ACC112 (cell line): ENCODE results near the gene SLC2A2.

Source experiments
- H2AFZ ChIP-seq: fragments of 200-600 bp; sonication (generic); one replicate; pipeline ENCODE4 v1.6.0; 2017; ENCODE audit warnings: antibody characterized with exemption, low read length; ENCODE audit not compliant: unreplicated experiment
- H3K27ac ChIP-seq: fragments of 200-600 bp; sonication (generic); 2 replicates; pipeline ENCODE4 v1.5.1; 2014; ENCODE audit warnings: low read depth, mild to moderate bottlenecking, antibody characterized with exemption, low read length, moderate library complexity
- H3K27me3 ChIP-seq: fragments of 200-600 bp; sonication (generic); 2 replicates; pipeline ENCODE4 v1.6.1; 2014; ENCODE audit warnings: mild to moderate bottlenecking, antibody characterized with exemption, low read length, moderate library complexity, mixed read lengths; ENCODE audit not compliant: insufficient read depth
- H3K36me3 ChIP-seq: fragments of 200-600 bp; sonication (generic); 2 replicates; pipeline ENCODE4 v1.6.1; 2016; ENCODE audit warnings: mild to moderate bottlenecking, antibody characterized with exemption, low read length, moderate library complexity, mixed read lengths; ENCODE audit not compliant: insufficient read depth
- H3K4me1 ChIP-seq: fragments of 200-600 bp; sonication (generic); one replicate; pipeline ENCODE4 v1.6.1; 2016; ENCODE audit warnings: low read length, mixed read lengths; ENCODE audit not compliant: insufficient read depth, unreplicated experiment, control insufficient read depth
- H3K4me3 ChIP-seq: fragments of 200-600 bp; sonication (generic); 2 replicates; pipeline ENCODE4 v1.5.1; 2014; ENCODE audit warnings: mild to moderate bottlenecking, low read depth, low read length
- H3K79me2 ChIP-seq: fragments of 200-600 bp; sonication (generic); one replicate; pipeline ENCODE4 v1.6.0; 2016; ENCODE audit warnings: low read length; ENCODE audit not compliant: control insufficient read depth, unreplicated experiment, insufficient read depth

Gene SLC2A2

DNA sequence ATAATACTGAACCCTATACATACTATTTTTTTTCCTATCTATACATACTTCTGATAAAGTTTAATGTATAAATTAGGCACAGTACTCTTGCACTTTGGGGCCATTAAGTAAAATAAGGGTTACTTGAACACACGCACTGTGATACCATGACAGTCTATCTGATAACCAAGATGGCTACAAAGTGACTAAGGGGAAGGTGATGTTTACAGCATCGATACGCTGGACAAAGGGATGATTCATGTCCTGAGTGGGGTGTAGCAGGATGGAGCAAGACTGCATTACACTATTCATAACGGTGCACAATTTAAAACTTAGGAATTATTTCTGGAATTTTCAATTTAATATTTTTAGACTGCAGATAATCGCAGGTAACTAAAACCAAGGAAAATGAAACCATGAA is 30.0 kb upstream of the SLC2A2 start:
- H3K4me3 ChIP-seq = no peak overlapping the region
- H3K4me1 ChIP-seq = peaks cover 39% of the 10 kb centered on the region
- H3K27me3 ChIP-seq = no peaks in the 10 kb centered on the region
- H2AFZ ChIP-seq = peak overlapping the region; percentile 17
- H3K79me2 ChIP-seq = no peaks in the 10 kb centered on the region
- no peaks in the 10 kb centered on the region for H3K36me3 ChIP-seq
- H3K27ac ChIP-seq = peak overlapping the region; percentile 76

DNA sequence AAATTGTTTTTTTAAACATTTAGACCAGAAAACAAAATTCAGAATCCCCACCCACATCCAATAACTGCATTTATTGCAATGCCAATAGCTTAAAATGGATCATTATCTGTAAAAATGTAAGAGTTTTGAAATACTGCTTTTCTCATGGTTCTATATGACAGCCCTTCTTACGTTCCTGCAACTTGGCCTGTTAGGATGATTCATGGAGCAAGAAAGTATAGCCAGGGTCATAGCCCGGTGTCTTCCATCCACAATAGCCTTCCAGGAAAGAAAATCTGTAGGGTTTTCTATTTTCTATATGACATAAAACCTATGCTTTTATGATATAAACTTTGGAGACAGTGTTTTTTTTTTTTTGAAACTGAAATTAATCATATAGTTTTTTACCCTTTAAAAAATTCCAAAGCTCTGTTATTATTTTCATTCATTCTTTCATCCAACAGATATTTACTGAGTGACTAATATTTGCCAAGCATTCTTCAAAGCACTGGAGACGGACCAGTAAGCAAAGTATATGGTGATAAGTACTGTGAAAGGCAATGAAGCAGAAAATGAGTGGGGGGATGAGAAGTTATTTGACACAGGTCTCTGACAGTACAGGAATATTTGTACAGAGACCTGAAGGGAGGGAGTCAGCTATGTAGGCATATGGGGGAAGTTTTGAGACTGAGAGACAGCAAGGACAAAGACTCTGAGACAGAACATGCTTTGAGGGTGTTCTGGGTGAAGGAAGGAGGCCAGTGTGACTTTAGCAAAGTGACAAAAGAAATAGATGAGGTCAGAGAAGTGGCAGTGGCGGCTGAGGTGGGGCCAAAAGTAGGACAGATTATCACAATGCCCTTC is 29.0 kb upstream of the SLC2A2 start:
- no peaks in the 10 kb centered on the region for H3K36me3 ChIP-seq
- H3K4me1 ChIP-seq = peaks cover 39% of the 10 kb centered on the region
- H3K4me3 ChIP-seq = peak overlapping the region; percentile 7; the same call in 1 of the 2 replicates
- peak overlapping the region; percentile 17 for H2AFZ ChIP-seq
- peak overlapping the region; percentile 76 for H3K27ac ChIP-seq
- no peaks in the 10 kb centered on the region for H3K79me2 ChIP-seq
- H3K27me3 ChIP-seq = no peaks in the 10 kb centered on the region

DNA sequence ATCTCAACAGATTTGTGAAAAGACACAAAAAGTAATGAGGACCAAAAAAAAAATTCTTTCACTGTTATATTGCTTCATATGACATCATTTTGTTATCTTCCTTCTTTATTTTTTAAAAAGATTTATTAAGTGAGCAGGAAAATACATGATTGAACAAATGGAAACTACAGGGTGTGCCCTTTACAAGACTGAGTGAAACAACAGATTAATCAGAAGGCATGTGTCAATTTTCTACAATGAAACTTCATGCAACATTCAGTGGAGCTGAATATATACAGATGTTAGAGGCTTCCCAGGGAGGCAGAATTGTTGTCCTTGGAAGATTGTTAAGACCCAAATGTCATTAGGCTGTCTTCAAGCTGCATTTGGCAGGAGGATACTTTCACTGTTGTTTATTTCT is 28.4 kb upstream of the SLC2A2 start:
- Histone ChIP-seq H2AFZ (no peak overlapping the region), H3K27ac (peak overlapping the region; percentile 76), H3K79me2 (no peaks in the 10 kb centered on the region), H3K4me3 (peak overlapping the region; percentile 7; the same call in 1 of the 2 replicates), H3K36me3 (no peaks in the 10 kb centered on the region), H3K27me3 (no peaks in the 10 kb centered on the region), H3K4me1 (peaks cover 43% of the 10 kb centered on the region)

DNA sequence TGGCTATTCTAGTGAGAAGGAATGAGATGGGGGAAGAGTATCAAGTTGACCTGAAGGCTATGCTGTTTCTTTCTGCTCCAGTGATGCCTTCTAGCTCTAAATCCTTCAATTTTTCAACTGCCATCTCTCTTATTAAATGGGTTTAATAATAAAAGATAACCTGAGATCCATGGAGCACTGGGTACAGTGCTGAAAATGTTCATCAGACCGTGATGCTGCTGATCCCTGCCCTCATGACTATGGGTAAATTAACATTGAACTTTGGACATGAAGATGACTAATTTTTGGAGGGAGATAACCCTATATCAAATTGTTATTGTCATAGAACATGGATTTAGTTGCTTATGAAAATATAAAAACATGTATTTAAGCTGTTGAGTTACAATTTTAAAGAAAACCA is 27.7 kb upstream of the SLC2A2 start:
- H3K27ac ChIP-seq = peak overlapping the region; percentile 76; the same call in 1 of the 2 replicates

GRCh38 chr3:171049861-171050444 is 23.4 kb upstream of the SLC2A2 start:
- Histone ChIP-seq H3K27ac (no peak overlapping the region), H3K4me3 (no peak overlapping the region), H2AFZ (peak overlapping the region; percentile 6), H3K4me1 (peaks cover 18% of the 10 kb centered on the region), H3K36me3 (no peaks in the 10 kb centered on the region), H3K79me2 (no peaks in the 10 kb centered on the region), H3K27me3 (no peaks in the 10 kb centered on the region)

More for the DNA sequence above, 27.7 kb upstream of the SLC2A2 start:
- H3K27me3 ChIP-seq = no peaks in the 10 kb centered on the region
- H3K36me3 ChIP-seq = no peaks in the 10 kb centered on the region
- H2AFZ ChIP-seq = no peak overlapping the region
- H3K4me3 ChIP-seq = no peak overlapping the region
- H3K79me2 ChIP-seq = no peaks in the 10 kb centered on the region
- H3K4me1 ChIP-seq = peaks cover 43% of the 10 kb centered on the region

- Histone ChIP-seq H3K4me3 (no peak overlapping the region), H3K27me3 (no peaks in the 10 kb centered on the region), H3K4me1 (peaks cover 12% of the 10 kb centered on the region), H3K36me3 (no peaks in the 10 kb centered on the region), H3K27ac (no peak overlapping the region), H2AFZ (no peak overlapping the region), H3K79me2 (no peaks in the 10 kb centered on the region)
These were observed 20.2 kb upstream of the SLC2A2 start for GRCh38 chr3:171046760-171047159.

DNA sequence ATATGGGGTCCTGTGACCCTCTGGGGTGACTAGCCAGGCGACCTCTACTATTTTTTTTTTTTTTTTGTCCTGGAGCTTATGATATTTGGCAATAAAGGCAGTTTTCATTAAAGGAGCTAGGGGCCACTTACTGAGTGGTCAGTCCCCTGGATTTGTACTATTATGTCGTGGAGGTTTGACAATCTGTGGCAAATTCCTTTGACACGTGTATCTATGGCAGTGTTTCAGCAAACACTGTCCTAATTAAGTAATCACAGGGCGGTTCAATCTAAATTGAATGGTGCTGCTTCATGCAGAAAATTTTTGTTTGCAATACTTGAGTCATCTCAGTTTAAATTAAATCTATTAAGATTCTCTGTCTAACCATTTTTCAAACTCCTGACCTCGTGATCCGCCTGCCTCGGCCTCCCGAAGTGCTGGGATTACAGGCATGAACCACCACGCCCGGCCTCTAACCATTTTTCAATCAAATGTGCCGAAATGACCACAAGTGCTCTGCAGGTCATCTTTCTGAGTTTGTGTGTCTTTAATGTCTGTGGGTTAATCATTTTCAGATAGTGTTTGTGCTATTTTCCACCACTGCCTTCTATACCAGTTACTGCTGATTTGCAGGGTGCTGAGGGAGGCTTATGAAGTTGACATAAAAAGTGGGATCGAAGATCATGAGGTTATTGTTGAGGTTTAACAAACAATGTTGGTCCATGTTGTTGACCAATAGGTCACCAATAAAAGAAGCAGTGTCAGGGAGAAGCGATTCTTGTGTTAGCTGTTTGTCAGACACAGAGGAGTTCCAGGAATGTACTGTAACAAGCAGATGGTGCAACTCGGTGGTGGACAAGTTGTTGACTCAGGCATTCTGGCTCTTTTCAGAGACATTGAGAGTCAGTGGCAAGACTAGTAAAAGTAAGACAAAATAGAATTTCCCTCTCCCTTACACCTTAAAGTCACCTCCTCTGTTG is 18.6 kb upstream of the SLC2A2 start:
- H3K27ac ChIP-seq = peak overlapping the region; percentile 19; the same call in 1 of the 2 replicates
- H3K27me3 ChIP-seq = no peaks in the 10 kb centered on the region
- H2AFZ ChIP-seq = peak overlapping the region; percentile 3
- no peak overlapping the region for H3K4me3 ChIP-seq
- H3K36me3 ChIP-seq = no peaks in the 10 kb centered on the region
- peaks cover 10% of the 10 kb centered on the region for H3K4me1 ChIP-seq
- H3K79me2 ChIP-seq = no peaks in the 10 kb centered on the region

DNA sequence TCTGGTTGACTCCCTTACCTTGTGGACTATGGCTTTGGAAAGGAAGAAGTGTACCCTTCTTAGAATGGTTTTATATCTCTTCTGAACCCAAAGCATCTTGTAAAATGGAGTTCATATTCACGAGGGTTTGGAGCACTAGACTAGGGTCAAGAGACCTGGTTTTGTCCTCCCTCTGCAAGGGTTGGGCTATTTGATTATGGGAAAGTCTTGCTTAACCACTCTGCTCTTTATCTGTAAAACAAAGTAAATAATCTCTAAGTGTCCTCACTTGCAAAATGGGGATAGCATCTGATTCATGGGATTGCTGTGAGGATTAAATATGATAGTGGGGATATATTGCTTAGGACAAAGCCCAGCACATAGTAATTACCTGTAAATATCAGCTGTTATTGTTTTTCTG is 17.9 kb upstream of the SLC2A2 start:
- Histone ChIP-seq H3K79me2 (no peaks in the 10 kb centered on the region), H3K36me3 (no peaks in the 10 kb centered on the region), H2AFZ (no peak overlapping the region), H3K4me1 (peaks cover 8% of the 10 kb centered on the region), H3K27ac (no peak overlapping the region), H3K27me3 (no peaks in the 10 kb centered on the region), H3K4me3 (no peak overlapping the region)

DNA sequence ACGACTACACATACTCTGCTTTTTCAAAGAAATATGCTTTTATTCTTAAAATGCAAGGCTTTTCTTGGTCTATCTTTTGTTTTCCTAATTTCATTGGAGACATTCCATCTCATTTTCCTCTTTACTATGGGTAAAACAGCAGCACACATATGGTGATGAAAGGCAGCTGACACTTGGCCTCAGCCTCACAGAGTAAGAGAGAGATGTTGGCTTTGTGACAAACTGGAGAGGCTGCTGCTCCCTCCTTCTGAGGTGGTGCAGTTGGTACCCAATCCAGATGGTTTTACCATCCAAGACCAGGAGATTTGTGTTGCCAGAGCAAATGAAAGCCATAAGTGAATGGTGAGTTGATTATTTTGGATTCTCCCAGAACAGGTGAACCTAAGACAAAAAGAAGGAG is 13.2 kb upstream of the SLC2A2 start:
- Histone ChIP-seq H3K27ac (no peak overlapping the region), H2AFZ (no peak overlapping the region), H3K4me3 (no peak overlapping the region), H3K36me3 (no peaks in the 10 kb centered on the region), H3K4me1 (no peaks in the 10 kb centered on the region), H3K79me2 (no peaks in the 10 kb centered on the region), H3K27me3 (no peaks in the 10 kb centered on the region)

DNA sequence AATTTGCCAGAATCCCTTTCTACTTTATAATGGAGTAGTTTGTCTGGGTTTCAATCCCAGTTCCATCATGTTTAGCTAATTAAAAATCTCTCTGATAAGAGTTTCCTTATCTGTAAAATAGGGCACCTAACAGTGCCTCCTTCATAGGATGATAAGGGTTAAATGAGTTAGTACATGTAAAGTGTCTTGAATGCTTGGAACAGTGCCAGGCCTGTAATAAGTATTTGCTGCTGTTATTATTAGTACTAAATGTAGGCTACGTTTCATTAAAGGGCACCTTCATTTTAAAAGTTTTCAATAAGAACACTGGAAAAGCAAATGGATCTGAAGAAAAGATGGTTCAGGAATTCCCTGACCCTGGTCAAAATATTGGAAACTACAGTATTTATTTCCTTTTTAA is 11.8 kb upstream of the SLC2A2 start:
- H3K4me3 ChIP-seq = no peak overlapping the region
- H3K79me2 ChIP-seq = no peaks in the 10 kb centered on the region
- H2AFZ ChIP-seq = no peak overlapping the region
- no peak overlapping the region for H3K27ac ChIP-seq
- H3K36me3 ChIP-seq = no peaks in the 10 kb centered on the region
- no peaks in the 10 kb centered on the region for H3K27me3 ChIP-seq
- no peaks in the 10 kb centered on the region for H3K4me1 ChIP-seq
